Osteocyte (in vitro differentiated cells): ENCODE data around the gene TNK1. TPM values are rescaled to one million over a fixed set of nuclear protein-coding genes. Genes with fewer than 3 reads are reported as not detected.

Source experiments
- DNase-seq: peaks from one replicate; pipeline ENCODE4 v3.0.0; 2021; ENCODE audit warnings: mixed read lengths; ENCODE audit not compliant: unreplicated experiment; ENCODE audit errors: extremely low spot score
- H3K27ac Mint-ChIP-seq: one replicate; pipeline ENCODE4 v1.8.0; 2021; ENCODE audit warnings: mild to moderate bottlenecking, mixed read lengths; ENCODE audit not compliant: unreplicated experiment
- H3K27me3 Mint-ChIP-seq: one replicate; pipeline ENCODE4 v1.8.0; 2021; ENCODE audit warnings: mixed read lengths; ENCODE audit not compliant: unreplicated experiment
- H3K36me3 Mint-ChIP-seq: one replicate; pipeline ENCODE4 v1.8.0; 2021; ENCODE audit warnings: mixed read lengths; ENCODE audit not compliant: unreplicated experiment
- H3K4me1 Mint-ChIP-seq: one replicate; pipeline ENCODE4 v1.8.0; 2021; ENCODE audit warnings: mixed read lengths; ENCODE audit not compliant: unreplicated experiment
- H3K4me3 Mint-ChIP-seq: one replicate; pipeline ENCODE4 v1.8.0; 2021; ENCODE audit warnings: mild to moderate bottlenecking, moderate library complexity, mixed read lengths; ENCODE audit not compliant: unreplicated experiment
- H3K9me3 Mint-ChIP-seq: one replicate; pipeline ENCODE4 v1.8.0; 2021; ENCODE audit warnings: mixed read lengths; ENCODE audit not compliant: unreplicated experiment
- total RNA-seq: library from RNA; stranded (reverse); gene quantifications from 2 replicates; pipeline ENCODE4 v1.2.1, GENCODE V29; 2021
- TF ChIP-seq, protein P1 (sequence below): fragments of 200-600 bp; sonication (generic); IDR thresholded peaks from 2 replicates; pipeline ENCODE4 v1.5.0; 2021; ENCODE audit warnings: antibody characterized with exemption, mild to moderate bottlenecking, moderate library complexity

The TNK1 gene
- total RNA-seq, 1 donor from 2014 or later = not detected

DNA sequence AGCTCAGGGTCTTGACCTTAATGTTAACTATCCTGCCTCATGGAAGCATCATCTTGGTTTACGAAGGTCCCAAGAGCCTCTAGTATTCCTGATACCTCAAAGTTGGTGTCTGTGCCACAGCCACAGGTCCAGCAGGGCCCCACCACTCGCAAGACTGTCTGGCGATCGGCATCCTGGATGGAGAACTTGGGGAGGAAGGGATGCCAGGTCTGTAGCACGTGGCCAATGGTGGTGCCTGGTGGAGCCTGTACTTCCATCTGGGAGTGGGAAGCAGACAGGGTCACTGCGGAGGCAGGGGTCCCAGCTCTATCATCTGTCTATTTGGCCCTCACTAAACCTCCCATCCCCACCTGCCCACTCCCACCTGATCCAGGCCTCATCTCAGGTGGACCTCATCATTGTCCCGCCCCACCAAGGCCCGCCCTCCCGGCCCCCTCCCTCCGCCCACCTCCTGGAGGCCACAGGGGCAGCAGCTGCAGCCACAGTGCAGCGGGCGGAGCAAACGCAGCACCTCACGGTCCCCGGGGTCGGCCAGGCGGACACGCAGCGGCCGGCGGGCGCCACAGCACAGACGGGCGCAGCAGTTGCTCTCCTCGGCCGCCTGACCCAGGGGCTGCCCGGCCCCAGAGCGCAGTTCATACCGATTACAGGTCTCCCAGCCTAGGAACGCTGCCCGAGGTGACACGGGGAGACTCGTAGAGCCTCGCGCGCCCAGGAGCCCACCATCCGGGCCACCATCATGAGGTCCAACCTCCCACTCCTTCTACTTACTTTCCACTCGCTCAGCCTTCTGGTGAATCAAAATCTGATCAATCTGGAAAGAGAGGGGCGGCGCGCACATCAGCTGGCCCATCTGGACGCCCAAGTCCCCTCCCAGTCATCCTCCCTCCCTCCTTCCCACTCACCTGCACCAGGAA is 12.1 kb downstream of the TNK1 start:
- Mint-ChIP-seq H3K9me3 (no peaks in the 10 kb centered on the region), H3K27ac (no peak overlapping the region), H3K4me1 (peaks cover 9% of the 10 kb centered on the region), H3K27me3 (no peaks in the 10 kb centered on the region), H3K4me3 (peak overlapping the region; percentile 85), H3K36me3 (peaks cover 9% of the 10 kb centered on the region)
- TF ChIP-seq, protein P1, sequence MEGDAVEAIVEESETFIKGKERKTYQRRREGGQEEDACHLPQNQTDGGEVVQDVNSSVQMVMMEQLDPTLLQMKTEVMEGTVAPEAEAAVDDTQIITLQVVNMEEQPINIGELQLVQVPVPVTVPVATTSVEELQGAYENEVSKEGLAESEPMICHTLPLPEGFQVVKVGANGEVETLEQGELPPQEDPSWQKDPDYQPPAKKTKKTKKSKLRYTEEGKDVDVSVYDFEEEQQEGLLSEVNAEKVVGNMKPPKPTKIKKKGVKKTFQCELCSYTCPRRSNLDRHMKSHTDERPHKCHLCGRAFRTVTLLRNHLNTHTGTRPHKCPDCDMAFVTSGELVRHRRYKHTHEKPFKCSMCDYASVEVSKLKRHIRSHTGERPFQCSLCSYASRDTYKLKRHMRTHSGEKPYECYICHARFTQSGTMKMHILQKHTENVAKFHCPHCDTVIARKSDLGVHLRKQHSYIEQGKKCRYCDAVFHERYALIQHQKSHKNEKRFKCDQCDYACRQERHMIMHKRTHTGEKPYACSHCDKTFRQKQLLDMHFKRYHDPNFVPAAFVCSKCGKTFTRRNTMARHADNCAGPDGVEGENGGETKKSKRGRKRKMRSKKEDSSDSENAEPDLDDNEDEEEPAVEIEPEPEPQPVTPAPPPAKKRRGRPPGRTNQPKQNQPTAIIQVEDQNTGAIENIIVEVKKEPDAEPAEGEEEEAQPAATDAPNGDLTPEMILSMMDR = no peak
- no peak for DNase-seq

DNA sequence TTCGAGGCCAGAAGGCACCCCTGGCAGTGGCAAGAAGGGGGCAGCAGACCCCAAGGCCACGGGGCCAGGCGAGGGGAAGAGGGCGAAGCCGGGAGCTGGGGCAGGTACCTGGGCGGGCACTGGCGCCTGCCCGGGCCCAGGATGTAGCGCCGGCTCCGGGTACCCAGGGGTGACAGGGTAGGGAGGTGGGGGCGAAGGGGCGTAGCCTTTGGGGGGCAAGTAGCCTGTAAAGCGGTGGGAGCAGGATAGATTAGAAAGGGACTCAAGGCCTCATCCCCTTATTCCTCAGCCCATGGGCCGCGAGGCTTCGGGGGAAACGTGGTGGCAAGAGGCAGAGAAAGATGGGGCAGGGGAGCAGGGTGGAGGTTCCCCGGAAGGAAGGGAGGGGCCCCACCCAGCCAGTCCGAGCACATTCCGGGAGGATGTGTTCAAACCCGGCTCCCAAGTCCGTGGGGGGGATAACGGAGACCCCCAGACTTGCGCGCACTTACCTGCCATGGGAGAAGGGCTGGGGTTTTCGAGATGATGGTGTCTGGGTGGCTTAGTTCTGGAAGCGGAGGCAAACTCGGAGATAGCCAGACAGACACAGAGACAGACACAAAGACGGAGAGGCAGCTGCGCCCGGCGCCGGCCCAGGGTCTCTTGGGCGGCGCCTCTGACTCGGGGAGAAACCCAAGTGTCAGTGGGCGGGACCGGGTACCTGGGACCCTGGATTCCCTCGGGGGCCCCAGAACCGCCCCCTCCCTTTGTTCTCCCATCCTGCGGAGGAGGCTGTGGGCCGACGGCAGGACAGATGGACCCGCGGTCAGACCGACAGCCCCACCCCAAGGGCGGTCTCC is 12.9 kb downstream of the TNK1 start:
- H3K27me3 Mint-ChIP-seq = no peaks in the 10 kb centered on the region
- H3K9me3 Mint-ChIP-seq = no peaks in the 10 kb centered on the region
- TF ChIP-seq, protein P1 = no peak
- H3K4me3 Mint-ChIP-seq = peak overlapping the region; percentile 85
- no peak for DNase-seq
- peaks cover 9% of the 10 kb centered on the region for H3K36me3 Mint-ChIP-seq
- H3K4me1 Mint-ChIP-seq = peaks cover 9% of the 10 kb centered on the region
- peak overlapping the region; percentile 81 for H3K27ac Mint-ChIP-seq

DNA sequence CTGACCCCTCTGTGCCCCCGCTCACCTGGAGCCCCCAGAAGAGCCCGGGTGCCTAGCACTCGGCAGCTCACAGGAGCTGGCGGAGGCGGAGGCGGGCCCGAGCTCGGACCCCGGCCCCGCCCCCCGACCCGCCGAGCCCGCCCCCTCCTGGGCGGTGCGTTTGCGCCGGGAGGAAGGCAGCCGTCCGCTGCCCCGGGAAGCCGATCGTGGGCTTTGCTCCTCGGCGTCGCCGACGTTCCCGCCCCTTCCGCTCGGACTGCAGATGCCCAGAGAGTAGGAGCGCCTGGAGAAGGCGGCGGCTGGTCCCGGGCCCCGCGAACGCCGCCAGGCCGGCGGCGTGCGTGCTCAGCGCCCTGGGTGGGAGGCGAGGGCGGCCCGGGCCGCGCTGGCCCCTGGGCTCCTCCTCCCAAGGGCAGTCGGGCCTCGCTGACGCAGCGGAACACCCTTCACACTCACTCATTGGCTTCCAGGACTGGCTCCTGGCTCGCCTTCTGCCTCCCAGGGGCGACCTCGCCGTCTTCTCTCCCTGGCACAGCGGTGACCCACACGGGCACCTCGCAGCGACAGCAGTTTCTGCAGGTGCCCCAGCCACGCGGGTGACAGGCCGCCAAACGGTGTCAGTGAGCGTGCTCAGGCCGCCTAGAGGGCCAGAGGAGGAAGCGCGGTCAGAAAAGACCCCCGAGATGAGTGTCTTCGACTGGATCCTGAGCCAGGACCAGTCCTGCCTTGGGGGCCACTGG is 13.7 kb downstream of the TNK1 start, which contains the start of gene PLSCR3:
Gene PLSCR3 (minus strand): TSS at position 74 of the 740 bp plus-strand sequence. CDS start 415 bp downstream, outside the sequence.
- DNase-seq = peak; percentile 94
- H3K27ac Mint-ChIP-seq = peak within 1 kb of the TSS; percentile 93
- peaks cover 10% of the 10 kb centered on the region for H3K4me1 Mint-ChIP-seq
- no peaks in the 10 kb centered on the region for H3K9me3 Mint-ChIP-seq
- no peaks in the 10 kb centered on the region for H3K27me3 Mint-ChIP-seq
- peak within 1 kb of the TSS; percentile 89 for H3K4me3 Mint-ChIP-seq
- TF ChIP-seq, protein P1 = peak; percentile 40
- peaks cover 6% of the 10 kb centered on the region for H3K36me3 Mint-ChIP-seq

DNA sequence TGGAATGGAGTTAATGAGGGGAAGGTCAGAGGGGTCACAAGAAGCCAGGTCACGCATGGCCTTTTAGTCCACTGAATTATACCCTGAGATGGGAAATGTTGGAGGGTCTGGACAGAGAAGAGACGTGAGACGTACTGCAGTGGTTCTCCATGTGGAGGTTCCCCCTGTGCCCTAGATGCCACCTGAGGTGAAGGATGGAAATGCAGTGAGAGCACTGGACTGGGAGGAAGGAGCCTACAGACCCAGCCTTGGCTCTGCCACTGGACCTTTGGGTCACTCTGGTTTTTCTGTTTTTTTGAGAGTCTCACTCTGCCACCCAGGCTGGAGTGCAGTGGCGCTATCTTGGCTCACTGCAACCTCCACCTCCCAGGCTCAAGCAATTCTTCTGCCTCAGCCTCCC is 15.3 kb downstream of the TNK1 start:
- Mint-ChIP-seq H3K36me3 (peaks cover 3% of the 10 kb centered on the region), H3K4me1 (peaks cover 11% of the 10 kb centered on the region), H3K27me3 (no peaks in the 10 kb centered on the region), H3K9me3 (no peaks in the 10 kb centered on the region), H3K27ac (no peak overlapping the region), H3K4me3 (peak overlapping the region; percentile 32)
- DNase-seq = no peak
- TF ChIP-seq, protein P1 = no peak
